Nucleus accumbens (tissue), 56 donors: ENCODE measurements around the gene RNF112.

Experiments used
- DNase-seq, 56 donors: peaks; one replicate each; lab custom pipeline; 2025; lab: John Stamatoyannopoulos, UW

Gene RNF112

GRCh38 chr17:19409509-19409908 lies 1.5 kb upstream of the RNF112 start:
- DNase-seq, result peak in 21 of 56 donors; percentile 11 to 79 (median 46)

- DNase-seq, result no peak
These were observed 941 bp upstream of the RNF112 start for GRCh38 chr17:19410091-19410490.

GRCh38 chr17:19411631-19412030 lies 599 bp downstream of the RNF112 start:
- DNase-seq, result peak in 15 of 56 donors; percentile 7 to 54 (median 20)

GRCh38 chr17:19412510-19412909 lies 1.5 kb downstream of the RNF112 start:
- DNase-seq, result no peak

GRCh38 chr17:19412984-19413383 lies 2.0 kb downstream of the RNF112 start:
- no peak for DNase-seq

- DNase-seq, result no peak
These were observed 2.7 kb downstream of the RNF112 start for GRCh38 chr17:19413761-19414160.

GRCh38 chr17:19414396-19415280 lies 3.6 kb downstream of the RNF112 start:
- no peak for DNase-seq

GRCh38 chr17:19415311-19415710 lies 4.3 kb downstream of the RNF112 start:
- DNase-seq, result no peak

GRCh38 chr17:19415806-19416775 lies 5.1 kb downstream of the RNF112 start:
- DNase-seq, result no peak

GRCh38 chr17:19417611-19418010 lies 6.6 kb downstream of the RNF112 start:
- DNase-seq, result no peak

GRCh38 chr17:19418251-19418992 lies 7.4 kb downstream of the RNF112 start:
- DNase-seq, result no peak

- no peak for DNase-seq
These were observed 10.2 kb downstream of the RNF112 start for GRCh38 chr17:19421219-19421618.

- DNase-seq, result no peak
These were observed 10.9 kb downstream of the RNF112 start for GRCh38 chr17:19421926-19422325.

- DNase-seq, result no peak
These were observed 14.2 kb downstream of the RNF112 start for GRCh38 chr17:19424934-19425868.

- no peak for DNase-seq
These were observed 15.6 kb downstream of the RNF112 start for GRCh38 chr17:19426631-19427030.

GRCh38 chr17:19431691-19432090 lies 20.7 kb downstream of the RNF112 start:
- DNase-seq, result no peak

- DNase-seq, result no peak
These were observed 22.2 kb downstream of the RNF112 start for GRCh38 chr17:19433255-19433654.

- no peak for DNase-seq
These were observed 22.8 kb downstream of the RNF112 start for GRCh38 chr17:19433727-19434340.

- DNase-seq, result no peak
These were observed 29.4 kb downstream of the RNF112 start for GRCh38 chr17:19440421-19440820.
